Endothelial cell of umbilical vein (primary cell): Measurements from ENCODE around the gene PRRC2A. TPM values are rescaled to one million over a fixed set of nuclear protein-coding genes. Genes with fewer than 3 reads are reported as not detected.

Experiments
- BruUV-seq: library from RNA; stranded (reverse); fragments of 400-500 nt; replicated peaks from 2 replicates; lab custom pipeline; 2021; lab: Mats Ljungman, UMichigan
- CTCF ChIA-PET: fragments of 300-600, 350-600 bp; sonication (Branson Sonifier 250); formaldehyde crosslinking; loops from one replicate; lab custom pipeline; 2021; ENCODE audit warnings: antibody characterized with exemption, inconsistent platforms; lab: Charles Lee
- POLR2A ChIA-PET: fragments of 300-600, 350-600 bp; sonication (Branson Sonifier 250); formaldehyde crosslinking; loops from one replicate; lab custom pipeline; 2021; ENCODE audit warnings: antibody characterized with exemption, inconsistent platforms; lab: Charles Lee
- DNase-seq: peaks from one replicate; pipeline ENCODE4 v3.0.0-alpha.2; 2011; ENCODE audit warnings: low read depth, low spot score
- FAIRE-seq: peaks from 2 replicates; lab custom pipeline; 2011; peaks lifted over from hg19 to GRCh38; lab: Jason Lieb, UNC
- H2AFZ ChIP-seq: 2 replicates; pipeline ENCODE4 v1.6.0; 2012; ENCODE audit warnings: low read depth, low read length, control low read depth, inconsistent platforms
- H3K27ac ChIP-seq: 2 replicates; pipeline ENCODE4 v1.5.1; 2011; ENCODE audit warnings: low read depth, mild to moderate bottlenecking, control low read depth, low read length, moderate library complexity; ENCODE audit not compliant: insufficient read depth
- H3K27me3 ChIP-seq, 2 experiments: 2 replicates each; pipeline versions ENCODE4 v1.6.0 to v1.6.1; 2011; ENCODE audit warnings: low read length in 2 of 2, mixed read lengths in 1 of 2; ENCODE audit not compliant: control insufficient read depth in 2 of 2, insufficient read depth in 2 of 2
- H3K36me3 ChIP-seq, 2 experiments: 2 replicates in 1 of 2; 3 replicates in 1 of 2; pipeline ENCODE4 v1.5.1; 2011; ENCODE audit warnings: low read length in 2 of 2, mild to moderate bottlenecking in 1 of 2, moderate library complexity in 1 of 2; ENCODE audit not compliant: control insufficient read depth in 2 of 2, insufficient read depth in 2 of 2; ENCODE audit errors: extremely low read depth in 1 of 2
- H3K4me1 ChIP-seq: 3 replicates; pipeline ENCODE4 v1.5.1; 2011; ENCODE audit warnings: mild to moderate bottlenecking, low read length; ENCODE audit not compliant: control insufficient read depth, insufficient read depth; ENCODE audit errors: extremely low read depth
- H3K4me2 ChIP-seq: 2 replicates; pipeline ENCODE4 v1.6.1; 2011; ENCODE audit warnings: low read length, control low read depth, mixed read lengths; ENCODE audit not compliant: insufficient read depth
- H3K4me3 ChIP-seq, 3 experiments: fragments of 200-600 bp in 1 of 3; sonication (generic), shearing (Covaris generic) in 1 of 3; replicated peaks in 1 of 3; 2 replicates each; pipeline ENCODE4 v1.5.1; 2011 to 2016; ENCODE audit warnings: control low read depth in 3 of 3, low read length in 3 of 3, mild to moderate bottlenecking in 2 of 3, inconsistent platforms in 1 of 3, low read depth in 1 of 3, moderate library complexity in 1 of 3; ENCODE audit not compliant: insufficient read depth in 1 of 3
- H3K79me2 ChIP-seq: 2 replicates; pipeline ENCODE4 v1.6.0; 2012; ENCODE audit warnings: low read length, inconsistent platforms; ENCODE audit not compliant: control insufficient read depth, insufficient read depth
- H3K9ac ChIP-seq: replicated peaks from 2 replicates; pipeline ENCODE3; 2011; ENCODE audit warnings: low read length, control low read depth; ENCODE audit not compliant: insufficient read depth; ENCODE audit errors: extremely low read depth
- H3K9me1 ChIP-seq: replicated peaks from 3 replicates; pipeline ENCODE4 v1.6.0; 2011; ENCODE audit warnings: mild to moderate bottlenecking, low read length; ENCODE audit not compliant: control insufficient read depth, insufficient read depth; ENCODE audit errors: extremely low read depth
- H3K9me3 ChIP-seq: replicated peaks from 2 replicates; pipeline ENCODE4 v1.5.1; 2012; ENCODE audit warnings: low read length, inconsistent platforms; ENCODE audit not compliant: control insufficient read depth, insufficient read depth
- H4K20me1 ChIP-seq: replicated peaks from 2 replicates; pipeline ENCODE3; 2011; ENCODE audit warnings: mild to moderate bottlenecking, low read length; ENCODE audit not compliant: control insufficient read depth, insufficient read depth; ENCODE audit errors: extremely low read depth
- EZH2 ChIP-seq: IDR thresholded peaks from 2 replicates; pipeline ENCODE4 v1.6.1; 2012; ENCODE audit warnings: borderline replicate concordance, low read depth, mild to moderate bottlenecking, moderate library complexity, low read length, inconsistent platforms; ENCODE audit not compliant: severe bottlenecking
- FOS ChIP-seq: IDR thresholded peaks from 2 replicates; pipeline ENCODE4 v1.6.1; 2011; ENCODE audit warnings: mild to moderate bottlenecking, low read length, moderate library complexity, borderline replicate concordance; ENCODE audit not compliant: insufficient read depth
- GATA2 ChIP-seq: IDR thresholded peaks from 2 replicates; pipeline ENCODE4 v1.7.0; 2011; ENCODE audit warnings: low read depth, mild to moderate bottlenecking, moderate library complexity, mixed read lengths, low read length; ENCODE audit not compliant: insufficient read length, insufficient read depth
- JUN ChIP-seq: IDR thresholded peaks from 2 replicates; pipeline ENCODE4 v1.6.1; 2011; ENCODE audit warnings: borderline replicate concordance, low read depth; ENCODE audit not compliant: insufficient read length, insufficient read depth
- MAX ChIP-seq: IDR thresholded peaks from 2 replicates; pipeline ENCODE4 v1.6.1; 2011; ENCODE audit not compliant: insufficient read depth, insufficient read length
- MYC ChIP-seq: IDR thresholded peaks from one replicate; pipeline ENCODE4 v1.6.1; 2011; ENCODE audit warnings: mild to moderate bottlenecking, low read depth, low read length
- POLR2A ChIP-seq: IDR thresholded peaks from 2 replicates; pipeline ENCODE4 v1.6.1; 2012; ENCODE audit warnings: low read depth, mild to moderate bottlenecking, control low read depth, low read length
- POLR2AphosphoS5 ChIP-seq: IDR thresholded peaks from 2 replicates; pipeline ENCODE4 v1.6.1; 2012; ENCODE audit warnings: low read depth, mild to moderate bottlenecking, control low read depth, low read length, moderate library complexity; ENCODE audit not compliant: insufficient read depth
- dilution Hi-C: fragments of 300-500 bp; cut with MboI; formaldehyde crosslinking; loops from one replicate; pipeline ENCODE4 v1.15.0; 2019; ENCODE audit warnings: low sequenced_read_pairs; ENCODE audit not compliant: extremely low pct_ligation_motif_present
- intact Hi-C: fragments of 100-400 bp; cut with micrococcal nuclease; formaldehyde crosslinking; loops from one replicate; pipeline ENCODE4 v1.10.0; 2022
- polyA plus RNA-seq, 4 experiments: library from polyadenylated mRNA; depleted of rRNA in 3 of 4; stranded (reverse) in 3 of 4; unstranded in 1 of 4; fragments of >200 nt; gene quantifications; 2 replicates each; pipeline versions ENCODE4 v1.2.1 to v1.2.3, GENCODE V29; 2011 to 2012; ENCODE audit warnings: missing spikeins in 1 of 4
- total RNA-seq: library from RNA; stranded (reverse); gene quantifications from 2 replicates; pipeline ENCODE4 v1.2.3, GENCODE V29; 2021
- TF ChIP-seq, protein P1 (sequence below), 2 donors: IDR thresholded peaks; 1 replicate in 1 of 2; 2 replicates in 1 of 2; pipeline ENCODE4 v1.5.1; 2011; ENCODE audit warnings: low read length in 2 of 2, mild to moderate bottlenecking in 2 of 2, moderate library complexity in 2 of 2, control low read depth in 1 of 2, inconsistent platforms in 1 of 2, low read depth in 1 of 2; ENCODE audit not compliant: insufficient read depth in 1 of 2; ENCODE audit errors: extremely low read depth in 1 of 2

PRRC2A gene
- total and polyA plus RNA-seq, 2 donors (not counting 3 experiments of a cell fraction or from before 2014, with no cell fraction given): 88.4 to 229 TPM

- Histone ChIP-seq H2AFZ (no peak within 1 kb of the TSS), H3K9me1 (no peaks in the 10 kb centered on the region), H3K9me3 (no peaks in the 10 kb centered on the region), H3K27me3 (no peaks in the 10 kb centered on the region), H3K4me2 (no peak within 1 kb of the TSS), H4K20me1 (no peaks in the 10 kb centered on the region), H3K36me3 (no peaks in the 10 kb centered on the region), H3K27ac (no peak within 1 kb of the TSS), H3K4me3 (no peak within 1 kb of the TSS), H3K79me2 (no peaks in the 10 kb centered on the region), H3K4me1 (no peaks in the 10 kb centered on the region), H3K9ac (no peak within 1 kb of the TSS)
- TF ChIP-seq GATA2 (no peak), POLR2AphosphoS5 (no peak), FOS (no peak), MAX (no peak), POLR2A (no peak), EZH2 (no peak), MYC (no peak), JUN (no peak)
- TF ChIP-seq, protein P1, sequence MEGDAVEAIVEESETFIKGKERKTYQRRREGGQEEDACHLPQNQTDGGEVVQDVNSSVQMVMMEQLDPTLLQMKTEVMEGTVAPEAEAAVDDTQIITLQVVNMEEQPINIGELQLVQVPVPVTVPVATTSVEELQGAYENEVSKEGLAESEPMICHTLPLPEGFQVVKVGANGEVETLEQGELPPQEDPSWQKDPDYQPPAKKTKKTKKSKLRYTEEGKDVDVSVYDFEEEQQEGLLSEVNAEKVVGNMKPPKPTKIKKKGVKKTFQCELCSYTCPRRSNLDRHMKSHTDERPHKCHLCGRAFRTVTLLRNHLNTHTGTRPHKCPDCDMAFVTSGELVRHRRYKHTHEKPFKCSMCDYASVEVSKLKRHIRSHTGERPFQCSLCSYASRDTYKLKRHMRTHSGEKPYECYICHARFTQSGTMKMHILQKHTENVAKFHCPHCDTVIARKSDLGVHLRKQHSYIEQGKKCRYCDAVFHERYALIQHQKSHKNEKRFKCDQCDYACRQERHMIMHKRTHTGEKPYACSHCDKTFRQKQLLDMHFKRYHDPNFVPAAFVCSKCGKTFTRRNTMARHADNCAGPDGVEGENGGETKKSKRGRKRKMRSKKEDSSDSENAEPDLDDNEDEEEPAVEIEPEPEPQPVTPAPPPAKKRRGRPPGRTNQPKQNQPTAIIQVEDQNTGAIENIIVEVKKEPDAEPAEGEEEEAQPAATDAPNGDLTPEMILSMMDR (IDR thresholded peaks at IDR 0.05; ENCODE audit: extremely low read depth in 1 of 2, insufficient read depth in 1 of 2, low read depth in 1 of 2, low read length in 2 of 2): no peak
- no TSS peak for BruUV-seq
- FAIRE-seq (no peak), DNase-seq (no peak)
- POLR2A ChIA-PET: no interaction called here
- intact Hi-C loops (no loop called here), dilution Hi-C loops (no loop called here)
- CTCF ChIA-PET: interaction anchor here (17.0 to 32.6 kb wide), 2 partner anchors 16 to 23 kb away, joined by 286 to 1517 read pairs; partner anchors contain the start of genes ATP6V1G2, DDX39B, NCR3 and NFKBIL1
Observed at GRCh38 chr6:31572041-31572911, 48.2 kb upstream of the PRRC2A start, which contains the start of gene LTA. Gene LTA, plus strand, starts transcription at chr6:31572289. Its CDS starts 454 bp downstream, at chr6:31572743.
